ENCODE measurements around the gene TMEM120A.

The TMEM120A gene

DNA sequence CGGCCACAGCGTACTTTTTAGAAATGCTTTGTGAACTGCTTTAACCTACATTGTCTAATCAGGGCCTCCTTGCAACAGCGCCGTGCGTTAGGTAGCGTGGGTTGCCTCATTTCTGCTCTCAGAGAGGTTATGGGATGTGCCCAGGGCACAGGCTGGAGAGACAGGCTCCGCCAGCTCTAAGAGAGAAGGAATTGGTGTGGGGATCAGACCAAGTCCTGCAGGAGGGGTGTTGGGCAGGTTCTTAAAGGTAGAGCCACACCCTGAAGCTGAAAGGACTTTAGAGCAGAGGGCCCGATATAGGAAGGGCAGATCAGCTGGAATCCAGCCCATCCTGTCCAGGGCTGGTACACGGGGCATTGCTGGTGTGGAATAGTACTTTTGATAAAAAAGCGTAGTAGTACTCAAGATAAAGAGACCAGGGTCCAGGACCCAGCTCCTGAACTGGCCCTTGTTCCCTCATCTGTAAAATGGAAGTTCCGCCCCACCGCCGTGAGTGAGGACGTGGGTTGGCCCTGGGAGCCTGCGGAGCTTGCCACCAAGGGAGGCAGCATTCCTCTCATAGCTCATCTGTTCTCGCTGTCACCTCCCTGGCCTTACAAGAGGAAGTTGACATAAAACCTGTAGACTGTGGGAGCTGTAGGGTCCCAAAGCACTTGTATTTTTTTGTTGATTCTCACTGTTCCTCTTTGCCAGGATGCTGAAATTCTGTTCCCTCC is 37.2 kb downstream of the TMEM120A start:
- H3K36me3 ChIP-seq (ENCODE audit: insufficient read depth, low read length) = peaks cover 14% of the 10 kb centered on the region; the same call in 1 of the 2 replicates
- no peaks in the 10 kb centered on the region for H3K27me3 ChIP-seq (ENCODE audit: insufficient read depth, low read length, poor library complexity)
- no peaks in the 10 kb centered on the region for H3K4me1 ChIP-seq (ENCODE audit: insufficient read depth, low read length)
- H2AFZ ChIP-seq (ENCODE audit: low read depth, low read length) = no peak overlapping the region
- H3K4me2 ChIP-seq (ENCODE audit: insufficient read depth, low read length) = no peak overlapping the region
- no peaks in the 10 kb centered on the region for H3K79me2 ChIP-seq (ENCODE audit: insufficient read depth, low read length)
- H3K9me3 ChIP-seq (ENCODE audit: insufficient read depth, low read length, severe bottlenecking) = no peaks in the 10 kb centered on the region
- no peak overlapping the region for H3K4me3 ChIP-seq (ENCODE audit: low read depth in 1 of 2, low read length in 2 of 2)
- no peak overlapping the region for H3K27ac ChIP-seq (ENCODE audit: low read length)
- no peak for TF ChIP-seq EZH2 (IDR thresholded peaks at IDR 0.05; ENCODE audit: borderline replicate concordance, low read depth, low read length, severe bottlenecking)
- TF ChIP-seq, protein P1, sequence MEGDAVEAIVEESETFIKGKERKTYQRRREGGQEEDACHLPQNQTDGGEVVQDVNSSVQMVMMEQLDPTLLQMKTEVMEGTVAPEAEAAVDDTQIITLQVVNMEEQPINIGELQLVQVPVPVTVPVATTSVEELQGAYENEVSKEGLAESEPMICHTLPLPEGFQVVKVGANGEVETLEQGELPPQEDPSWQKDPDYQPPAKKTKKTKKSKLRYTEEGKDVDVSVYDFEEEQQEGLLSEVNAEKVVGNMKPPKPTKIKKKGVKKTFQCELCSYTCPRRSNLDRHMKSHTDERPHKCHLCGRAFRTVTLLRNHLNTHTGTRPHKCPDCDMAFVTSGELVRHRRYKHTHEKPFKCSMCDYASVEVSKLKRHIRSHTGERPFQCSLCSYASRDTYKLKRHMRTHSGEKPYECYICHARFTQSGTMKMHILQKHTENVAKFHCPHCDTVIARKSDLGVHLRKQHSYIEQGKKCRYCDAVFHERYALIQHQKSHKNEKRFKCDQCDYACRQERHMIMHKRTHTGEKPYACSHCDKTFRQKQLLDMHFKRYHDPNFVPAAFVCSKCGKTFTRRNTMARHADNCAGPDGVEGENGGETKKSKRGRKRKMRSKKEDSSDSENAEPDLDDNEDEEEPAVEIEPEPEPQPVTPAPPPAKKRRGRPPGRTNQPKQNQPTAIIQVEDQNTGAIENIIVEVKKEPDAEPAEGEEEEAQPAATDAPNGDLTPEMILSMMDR (IDR thresholded peaks at IDR 0.05; ENCODE audit: borderline replicate concordance, extremely low read depth, low read length, poor library complexity, severe bottlenecking) = no peak
- no peak overlapping the region for H3K9ac ChIP-seq (ENCODE audit: low read depth, low read length)
- no peaks in the 10 kb centered on the region for H4K20me1 ChIP-seq (ENCODE audit: insufficient read depth, low read length)
- ATAC-seq (ENCODE audit: insufficient read depth, low read depth) = no peak
- DNase-seq = no peak

GRCh38 chr7:75955331-75955955 is 39.0 kb downstream of the TMEM120A start:
- H4K20me1 ChIP-seq (ENCODE audit: insufficient read depth, low read length) = no peaks in the 10 kb centered on the region
- peaks cover 14% of the 10 kb centered on the region; the same call in 1 of the 2 replicates for H3K36me3 ChIP-seq (ENCODE audit: insufficient read depth, low read length)
- no peaks in the 10 kb centered on the region for H3K27me3 ChIP-seq (ENCODE audit: insufficient read depth, low read length, poor library complexity)
- DNase-seq = no peak
- ATAC-seq (ENCODE audit: insufficient read depth, low read depth) = no peak
- no peak overlapping the region for H2AFZ ChIP-seq (ENCODE audit: low read depth, low read length)
- no peaks in the 10 kb centered on the region for H3K4me1 ChIP-seq (ENCODE audit: insufficient read depth, low read length)
- no peak overlapping the region for H3K4me2 ChIP-seq (ENCODE audit: insufficient read depth, low read length)
- H3K27ac ChIP-seq (ENCODE audit: low read length) = no peak overlapping the region
- no peaks in the 10 kb centered on the region for H3K9me3 ChIP-seq (ENCODE audit: insufficient read depth, low read length, severe bottlenecking)
- H3K9ac ChIP-seq (ENCODE audit: low read depth, low read length) = no peak overlapping the region
- TF ChIP-seq, protein P1 (IDR thresholded peaks at IDR 0.05; ENCODE audit: borderline replicate concordance, extremely low read depth, low read length, poor library complexity, severe bottlenecking) = no peak
- TF ChIP-seq EZH2 (IDR thresholded peaks at IDR 0.05; ENCODE audit: borderline replicate concordance, low read depth, low read length, severe bottlenecking) = no peak
- H3K79me2 ChIP-seq (ENCODE audit: insufficient read depth, low read length) = no peaks in the 10 kb centered on the region
- H3K4me3 ChIP-seq (ENCODE audit: low read depth in 1 of 2, low read length in 2 of 2) = no peak overlapping the region

GRCh38 chr7:75953931-75954330 is 40.5 kb downstream of the TMEM120A start:
- TF ChIP-seq, protein P1 (IDR thresholded peaks at IDR 0.05; ENCODE audit: borderline replicate concordance, extremely low read depth, low read length, poor library complexity, severe bottlenecking) = no peak
- TF ChIP-seq EZH2 (IDR thresholded peaks at IDR 0.05; ENCODE audit: borderline replicate concordance, low read depth, low read length, severe bottlenecking) = no peak
- no peak overlapping the region for H3K27ac ChIP-seq (ENCODE audit: low read length)
- no peak overlapping the region for H2AFZ ChIP-seq (ENCODE audit: low read depth, low read length)
- H3K79me2 ChIP-seq (ENCODE audit: insufficient read depth, low read length) = no peaks in the 10 kb centered on the region
- no peak for DNase-seq
- H3K9me3 ChIP-seq (ENCODE audit: insufficient read depth, low read length, severe bottlenecking) = no peaks in the 10 kb centered on the region
- no peak overlapping the region for H3K4me2 ChIP-seq (ENCODE audit: insufficient read depth, low read length)
- no peaks in the 10 kb centered on the region for H3K4me1 ChIP-seq (ENCODE audit: insufficient read depth, low read length)
- no peaks in the 10 kb centered on the region for H3K27me3 ChIP-seq (ENCODE audit: insufficient read depth, low read length, poor library complexity)
- no peak overlapping the region for H3K9ac ChIP-seq (ENCODE audit: low read depth, low read length)
- no peak overlapping the region for H3K4me3 ChIP-seq (ENCODE audit: low read depth in 1 of 2, low read length in 2 of 2)
- peaks cover 4% of the 10 kb centered on the region; the same call in 1 of the 2 replicates for H4K20me1 ChIP-seq (ENCODE audit: insufficient read depth, low read length)
- ATAC-seq (ENCODE audit: insufficient read depth, low read depth) = no peak
- H3K36me3 ChIP-seq (ENCODE audit: insufficient read depth, low read length) = peaks cover 14% of the 10 kb centered on the region; the same call in 1 of the 2 replicates
